Measurements from ENCODE around the gene BTRC.
"Not testable (repeated sequence)": the region's sequence is repeated elsewhere in the genome, so short reads cannot be mapped to it uniquely, and the experiment has no call there.

Gene BTRC

DNA sequence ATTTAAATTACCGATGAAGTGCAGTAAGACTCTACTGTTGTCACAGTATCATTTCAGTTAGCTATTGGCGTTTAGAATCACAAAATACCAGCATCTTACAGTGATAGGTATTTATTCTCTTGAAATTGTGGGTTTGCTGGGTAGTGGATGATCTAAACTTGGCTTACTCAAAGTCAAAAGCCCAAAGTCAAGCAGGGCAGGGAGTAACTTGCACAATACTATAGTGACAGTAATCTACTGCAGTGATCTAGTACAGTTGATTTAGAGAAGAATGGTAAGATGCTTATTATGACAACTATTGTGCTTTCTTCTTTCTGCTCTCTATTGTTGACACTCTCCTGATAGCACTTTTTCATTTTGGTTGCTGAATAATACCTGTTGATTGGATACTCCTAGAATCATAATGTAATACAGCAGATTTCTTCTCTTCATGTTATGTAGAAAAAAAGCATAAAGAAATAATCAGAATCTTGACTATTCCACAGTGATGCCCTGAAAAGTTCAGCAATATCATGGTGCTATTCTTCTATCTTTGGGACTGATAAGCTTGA is 10.0 kb downstream of the BTRC start:
- TF ChIP-seq, protein P1, sequence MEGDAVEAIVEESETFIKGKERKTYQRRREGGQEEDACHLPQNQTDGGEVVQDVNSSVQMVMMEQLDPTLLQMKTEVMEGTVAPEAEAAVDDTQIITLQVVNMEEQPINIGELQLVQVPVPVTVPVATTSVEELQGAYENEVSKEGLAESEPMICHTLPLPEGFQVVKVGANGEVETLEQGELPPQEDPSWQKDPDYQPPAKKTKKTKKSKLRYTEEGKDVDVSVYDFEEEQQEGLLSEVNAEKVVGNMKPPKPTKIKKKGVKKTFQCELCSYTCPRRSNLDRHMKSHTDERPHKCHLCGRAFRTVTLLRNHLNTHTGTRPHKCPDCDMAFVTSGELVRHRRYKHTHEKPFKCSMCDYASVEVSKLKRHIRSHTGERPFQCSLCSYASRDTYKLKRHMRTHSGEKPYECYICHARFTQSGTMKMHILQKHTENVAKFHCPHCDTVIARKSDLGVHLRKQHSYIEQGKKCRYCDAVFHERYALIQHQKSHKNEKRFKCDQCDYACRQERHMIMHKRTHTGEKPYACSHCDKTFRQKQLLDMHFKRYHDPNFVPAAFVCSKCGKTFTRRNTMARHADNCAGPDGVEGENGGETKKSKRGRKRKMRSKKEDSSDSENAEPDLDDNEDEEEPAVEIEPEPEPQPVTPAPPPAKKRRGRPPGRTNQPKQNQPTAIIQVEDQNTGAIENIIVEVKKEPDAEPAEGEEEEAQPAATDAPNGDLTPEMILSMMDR (IDR thresholded peaks at IDR 0.05; ENCODE audit: low read depth, low read length), result no peak

DNA sequence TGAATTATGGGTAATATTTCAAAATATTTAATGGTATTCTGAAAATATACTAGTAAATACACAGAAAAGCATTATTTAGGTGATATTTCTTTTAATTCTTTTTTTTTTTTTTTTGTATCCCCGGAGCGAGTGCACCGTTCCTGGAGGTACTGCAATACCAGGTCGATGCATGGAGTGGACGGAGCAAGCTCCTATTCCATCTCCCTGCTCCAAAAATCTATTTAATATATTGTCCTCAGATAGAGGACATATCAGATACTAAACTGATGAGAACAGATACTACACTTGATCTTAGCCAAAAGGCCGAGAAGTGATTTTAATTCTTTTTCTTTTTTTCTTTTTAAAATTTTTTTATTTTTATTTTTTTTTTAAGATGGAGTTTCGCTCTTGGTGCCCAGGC is 10.8 kb downstream of the BTRC start:
- H3K4me3 ChIP-seq (ENCODE audit: low read depth, low read length), result no peak overlapping the region
- TF ChIP-seq, protein P1 (IDR thresholded peaks at IDR 0.05; ENCODE audit: low read depth, low read length), result no peak

More for the DNA sequence above, 10.0 kb downstream of the BTRC start:
- no peak overlapping the region for H3K4me3 ChIP-seq (ENCODE audit: low read depth, low read length)

DNA sequence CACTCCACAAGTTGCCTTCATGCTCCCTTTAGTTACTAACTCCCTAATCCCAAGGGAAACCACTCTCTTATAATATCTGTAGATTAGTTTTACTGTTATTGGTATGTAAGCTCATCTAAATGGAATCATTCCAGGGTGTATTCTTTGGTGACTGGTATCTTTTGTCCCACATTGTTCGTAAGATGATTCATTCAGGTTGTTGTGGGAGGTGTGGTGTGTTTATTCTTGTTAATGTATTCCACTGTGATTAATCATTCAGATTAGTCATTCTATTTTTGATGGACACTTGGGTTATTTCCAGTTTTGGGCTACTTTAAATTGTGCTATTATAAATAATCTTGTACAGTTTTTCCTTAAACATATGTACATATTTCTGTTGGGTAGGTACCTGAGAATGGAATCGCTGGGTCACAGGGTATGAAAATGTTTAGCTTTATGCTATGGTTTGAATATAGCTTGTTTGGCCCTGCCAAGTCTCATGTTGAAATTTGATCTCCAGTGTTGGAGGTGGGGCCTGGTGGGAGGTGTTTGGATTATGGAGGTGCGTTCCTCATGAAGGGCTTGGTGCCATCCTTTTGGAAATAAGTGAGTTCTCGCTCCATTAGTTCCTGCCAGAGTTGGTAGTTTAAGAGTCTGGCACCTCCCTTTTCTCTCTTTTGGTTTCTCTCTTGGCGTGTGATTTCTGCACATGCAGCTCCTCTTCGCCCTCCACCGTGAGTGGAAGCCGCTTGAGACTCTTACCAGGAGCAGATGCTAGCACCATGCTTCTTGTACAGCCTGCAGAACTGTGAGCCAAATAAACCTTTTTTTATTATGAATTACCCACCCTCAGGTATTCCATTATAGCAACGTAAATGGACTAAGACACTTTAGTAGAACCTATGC is 13.8 kb downstream of the BTRC start:
- H3K4me3 ChIP-seq (ENCODE audit: low read depth, low read length), result no peak overlapping the region

DNA sequence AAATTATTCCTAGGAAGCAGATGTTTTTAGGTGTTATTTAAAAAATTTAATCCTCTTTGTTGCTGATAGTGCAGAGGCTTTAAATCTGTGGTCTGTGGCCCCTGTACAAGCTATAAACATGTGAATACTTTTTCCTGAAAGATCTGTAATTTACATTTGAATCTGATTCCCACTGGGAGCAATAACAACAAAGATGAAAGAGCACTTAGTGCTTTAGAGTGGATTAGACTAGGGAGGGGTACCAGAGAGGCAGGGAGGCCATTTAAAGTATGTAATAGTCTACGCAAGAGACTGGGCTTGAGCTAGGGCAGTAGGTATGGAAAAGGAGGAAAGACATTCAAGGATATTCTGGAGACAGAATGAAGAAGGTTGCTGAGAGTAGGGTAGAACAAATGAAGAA is 19.1 kb downstream of the BTRC start:
- no peak overlapping the region for H3K4me3 ChIP-seq (ENCODE audit: low read depth, low read length)

More for the DNA sequence above, 13.8 kb downstream of the BTRC start:
- TF ChIP-seq, protein P1 (IDR thresholded peaks at IDR 0.05; ENCODE audit: low read depth, low read length), result no peak

DNA sequence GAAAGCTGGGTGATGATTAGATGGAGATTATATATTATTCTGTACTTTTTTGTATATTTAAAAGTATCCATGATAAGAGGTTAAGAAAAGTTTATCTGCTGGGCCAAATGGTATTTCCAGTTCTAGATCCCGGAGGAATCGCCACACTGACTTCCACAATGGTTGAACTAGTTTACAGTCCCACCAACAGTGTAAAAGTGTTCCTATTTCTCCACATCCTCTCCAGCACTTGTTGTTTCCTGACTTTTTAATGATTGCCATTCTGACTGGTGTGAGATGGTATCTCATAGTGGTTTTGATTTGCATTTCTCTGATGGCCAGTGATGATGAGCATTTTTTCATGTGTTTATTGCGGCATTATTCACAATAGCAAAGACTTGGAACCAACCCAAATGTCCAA is 20.0 kb downstream of the BTRC start:
- not testable (repeated sequence) for H3K4me3 ChIP-seq (ENCODE audit: low read depth, low read length)

More for the DNA sequence above, 19.1 kb downstream of the BTRC start:
- TF ChIP-seq, protein P1 (IDR thresholded peaks at IDR 0.05; ENCODE audit: low read depth, low read length), result no peak

DNA sequence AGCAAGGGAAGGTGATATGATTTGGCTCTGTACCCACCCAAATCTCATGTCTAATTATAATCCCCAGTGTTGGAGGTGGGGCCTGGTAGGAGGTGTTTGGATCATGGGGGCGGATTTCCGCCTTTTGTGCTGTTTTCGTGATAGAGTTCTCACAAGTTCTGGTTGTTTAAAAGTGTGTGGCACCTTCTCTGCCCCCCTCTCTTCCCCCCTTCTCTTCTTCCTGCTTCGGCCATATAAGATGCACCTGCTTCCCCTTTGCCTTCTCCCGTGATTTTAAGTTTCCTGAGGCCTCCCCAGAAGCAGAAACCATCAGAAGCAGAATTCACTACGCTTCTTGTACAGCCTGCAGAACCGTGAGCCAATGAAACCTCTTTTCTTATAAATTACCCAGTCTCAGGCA is 21.1 kb downstream of the BTRC start:
- no peak overlapping the region for H3K4me3 ChIP-seq (ENCODE audit: low read depth, low read length)
- TF ChIP-seq, protein P1 (IDR thresholded peaks at IDR 0.05; ENCODE audit: low read depth, low read length), result no peak

DNA sequence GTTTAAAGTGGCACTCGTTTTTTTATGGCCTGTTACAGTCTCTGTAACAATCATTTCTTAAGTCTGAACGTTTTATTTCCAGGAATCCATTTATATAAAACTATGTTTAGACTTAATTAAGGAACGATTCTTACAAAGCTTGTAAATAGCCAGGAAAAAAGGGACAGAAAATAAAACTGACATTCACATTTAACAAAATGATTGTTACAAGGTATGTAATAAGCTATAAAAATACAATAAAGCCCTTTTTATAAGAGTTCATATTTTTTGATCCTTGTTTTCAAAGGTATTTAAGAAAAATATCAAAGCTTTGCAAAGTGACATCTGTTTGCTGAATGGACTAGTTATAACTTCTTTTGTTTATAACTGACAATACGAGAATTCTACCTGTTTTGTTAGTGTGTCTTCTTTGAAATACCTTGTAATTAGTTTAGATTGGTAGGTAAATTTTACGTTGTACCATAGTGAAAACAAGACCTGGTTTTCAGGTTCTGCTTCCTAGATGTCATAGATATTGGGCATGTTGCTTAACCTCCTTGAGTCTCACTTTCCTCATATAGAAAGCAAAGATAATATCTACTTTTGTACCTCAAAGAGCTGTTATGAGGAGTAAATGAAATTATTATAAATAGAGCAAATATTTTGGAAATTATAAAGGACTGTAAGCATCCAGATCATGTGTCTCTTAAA is 25.8 kb downstream of the BTRC start:
- H3K4me3 ChIP-seq (ENCODE audit: low read depth, low read length), result no peak overlapping the region
- TF ChIP-seq, protein P1 (IDR thresholded peaks at IDR 0.05; ENCODE audit: low read depth, low read length), result no peak

All from WI38 (cell line).